H9 (cell line): ENCODE results near the gene LRRC8C. TPM values are rescaled to one million over a fixed set of nuclear protein-coding genes. Genes with fewer than 3 reads are reported as not detected.

Experiments used
- DNase-seq: peaks from one replicate; pipeline ENCODE4 v3.0.0-alpha.2; 2017
- H2AFZ ChIP-seq: one replicate; pipeline ENCODE4 v1.6.1; 2013; ENCODE audit warnings: mild to moderate bottlenecking, low read length, control low read depth, moderate library complexity
- H2AK5ac ChIP-seq: 2 replicates; pipeline ENCODE4 v1.6.1; 2013; ENCODE audit warnings: low read length, control low read depth, mixed read lengths; ENCODE audit not compliant: insufficient read length
- H2BK120ac ChIP-seq: one replicate; pipeline ENCODE4 v1.6.1; 2013; ENCODE audit warnings: low read depth, mild to moderate bottlenecking, low read length, control low read depth, inconsistent platforms; ENCODE audit not compliant: poor library complexity, severe bottlenecking
- H2BK12ac ChIP-seq: 2 replicates; pipeline ENCODE4 v1.6.1; 2013; ENCODE audit warnings: low read length, control low read depth, mixed read lengths, low read depth; ENCODE audit not compliant: insufficient read length
- H2BK15ac ChIP-seq: 2 replicates; pipeline ENCODE4 v1.6.1; 2013; ENCODE audit warnings: low read depth, low read length, control low read depth
- H2BK20ac ChIP-seq: one replicate; pipeline ENCODE4 v1.6.1; 2013; ENCODE audit warnings: low read depth, mild to moderate bottlenecking, low read length, control low read depth, inconsistent platforms; ENCODE audit not compliant: poor library complexity, severe bottlenecking
- H2BK5ac ChIP-seq: 2 replicates; pipeline ENCODE4 v1.6.1; 2013; ENCODE audit warnings: low read length, control low read depth, mixed read lengths; ENCODE audit not compliant: insufficient read length
- H3K14ac ChIP-seq: 2 replicates; pipeline ENCODE4 v1.6.1; 2013; ENCODE audit warnings: low read length, control low read depth; ENCODE audit not compliant: insufficient read depth
- H3K18ac ChIP-seq: 2 replicates; pipeline ENCODE4 v1.6.1; 2013; ENCODE audit warnings: low read depth, mild to moderate bottlenecking, mixed read lengths, low read length, control low read depth; ENCODE audit not compliant: insufficient read length
- H3K23ac ChIP-seq: 2 replicates; pipeline ENCODE4 v1.6.1; 2013; ENCODE audit warnings: low read length, control low read depth, mixed read lengths, low read depth; ENCODE audit not compliant: insufficient read length
- H3K23me2 ChIP-seq: 2 replicates; pipeline ENCODE4 v1.6.1; 2013; ENCODE audit warnings: low read depth, mild to moderate bottlenecking, mixed read lengths, low read length, control low read depth; ENCODE audit not compliant: insufficient read length, poor library complexity, severe bottlenecking
- H3K27ac ChIP-seq: 2 replicates; pipeline ENCODE4 v1.5.1; 2013; ENCODE audit warnings: low read length, control low read depth, mixed read lengths, low read depth; ENCODE audit not compliant: insufficient read length
- H3K27me3 ChIP-seq: 2 replicates; pipeline ENCODE4 v1.6.1; 2013; ENCODE audit warnings: low read length, control low read depth, inconsistent platforms; ENCODE audit not compliant: insufficient read depth
- H3K4ac ChIP-seq: 2 replicates; pipeline ENCODE4 v1.6.1; 2013; ENCODE audit warnings: low read depth, mild to moderate bottlenecking, control low read depth, inconsistent platforms, low read length, moderate library complexity
- H3K4me1 ChIP-seq: 2 replicates; pipeline ENCODE4 v1.6.1; 2013; ENCODE audit warnings: low read length, control low read depth, inconsistent platforms; ENCODE audit not compliant: insufficient read depth
- H3K4me2 ChIP-seq: 2 replicates; pipeline ENCODE4 v1.6.1; 2013; ENCODE audit warnings: low read length, control low read depth, mixed read lengths; ENCODE audit not compliant: insufficient read length, insufficient read depth
- H3K56ac ChIP-seq: 2 replicates; pipeline ENCODE4 v1.6.1; 2013; ENCODE audit warnings: low read depth, mild to moderate bottlenecking, mixed read lengths, low read length, control low read depth; ENCODE audit not compliant: insufficient read length
- H3K79me1 ChIP-seq: 2 replicates; pipeline ENCODE4 v1.6.1; 2013; ENCODE audit warnings: low read depth, mild to moderate bottlenecking, moderate library complexity, low read length, control low read depth, inconsistent platforms; ENCODE audit not compliant: insufficient read depth, poor library complexity, severe bottlenecking
- H3K79me2 ChIP-seq: 2 replicates; pipeline ENCODE4 v1.6.1; 2013; ENCODE audit warnings: low read length, control low read depth, inconsistent platforms; ENCODE audit not compliant: insufficient read depth
- H3K9ac ChIP-seq: 2 replicates; pipeline ENCODE4 v1.6.1; 2013; ENCODE audit warnings: low read length, control low read depth, mixed read lengths; ENCODE audit not compliant: insufficient read length; ENCODE audit errors: extremely low read depth
- H3K9me3 ChIP-seq: one replicate; pipeline ENCODE4 v1.6.1; 2013; ENCODE audit warnings: low read depth, low read length, inconsistent platforms; ENCODE audit not compliant: control insufficient read depth
- H3T11ph ChIP-seq: one replicate; pipeline ENCODE4 v1.6.1; 2013; ENCODE audit warnings: mild to moderate bottlenecking, low read length, control low read depth, inconsistent platforms
- H4K20me1 ChIP-seq: one replicate; pipeline ENCODE4 v1.6.1; 2013; ENCODE audit not compliant: control insufficient read depth, insufficient read length, insufficient read depth
- H4K5ac ChIP-seq: 2 replicates; pipeline ENCODE4 v1.6.1; 2013; ENCODE audit warnings: low read depth, mild to moderate bottlenecking, mixed read lengths, low read length, control low read depth; ENCODE audit not compliant: insufficient read length
- H4K8ac ChIP-seq: replicated peaks from 2 replicates; pipeline ENCODE4 v1.6.1; 2013; ENCODE audit warnings: low read length, control low read depth, mixed read lengths, low read depth; ENCODE audit not compliant: insufficient read length
- H4K91ac ChIP-seq: 2 replicates; pipeline ENCODE4 v1.6.1; 2013; ENCODE audit warnings: low read depth, mild to moderate bottlenecking, moderate library complexity, mixed read lengths, low read length, control low read depth; ENCODE audit not compliant: insufficient read length
- H3K27ac Mint-ChIP-seq, 3 experiments: 2 replicates in 2 of 3; 3 replicates in 1 of 3; pipeline ENCODE4 v1.8.0; 2020 to 2021; ENCODE audit warnings: mixed read lengths in 3 of 3, mild to moderate bottlenecking in 1 of 3, moderate library complexity in 1 of 3
- H3K27me3 Mint-ChIP-seq: 2 replicates; pipeline ENCODE4 v1.8.0; 2021; ENCODE audit warnings: low read depth, mild to moderate bottlenecking, moderate library complexity, mixed read lengths
- H3K36me3 Mint-ChIP-seq, 3 experiments: 2 replicates in 2 of 3; 3 replicates in 1 of 3; pipeline ENCODE4 v1.8.0; 2020 to 2021; ENCODE audit warnings: low read depth in 3 of 3, mixed read lengths in 3 of 3; ENCODE audit not compliant: insufficient read depth in 1 of 3
- H3K4me1 Mint-ChIP-seq, 2 experiments: 2 replicates each; pipeline ENCODE4 v1.8.0; 2020; ENCODE audit warnings: mixed read lengths in 2 of 2
- H3K4me3 Mint-ChIP-seq, 2 experiments: 2 replicates in 1 of 2; 3 replicates in 1 of 2; pipeline ENCODE4 v1.8.0; 2020 to 2021; ENCODE audit warnings: mild to moderate bottlenecking in 2 of 2, mixed read lengths in 2 of 2, moderate library complexity in 1 of 2
- H3K9me3 Mint-ChIP-seq, 2 experiments: 2 replicates in 1 of 2; 3 replicates in 1 of 2; pipeline ENCODE4 v1.8.0; 2020; ENCODE audit warnings: mild to moderate bottlenecking in 2 of 2, mixed read lengths in 2 of 2, moderate library complexity in 1 of 2
- CTCF ChIP-seq: fragments of 200-600 bp; sonication (generic); conservative IDR thresholded peaks from 3 replicates; pipeline ENCODE4 v1.8.0; 2021; ENCODE audit warnings: antibody characterized with exemption, mild to moderate bottlenecking
- WGBS: extraction: QIAGEN DNeasy Blood & Tissue Kit; methylation state at CpG from one replicate; pipeline ENCODE4 v1.1.7; 2013; ENCODE audit warnings: missing lambda C conversion rate, low lambda C conversion rate, mixed read lengths; ENCODE audit not compliant: insufficient read length; ENCODE audit errors: extremely low coverage; 5-methylcytosine and 5-hydroxymethylcytosine counted together
- total RNA-seq: library from RNA; stranded (reverse); gene quantifications from 2 replicates; pipeline ENCODE4 v1.2.1, GENCODE V29; 2021

The LRRC8C gene
- total RNA-seq, 1 experiment from 2014 or later = 1.9 TPM

DNA sequence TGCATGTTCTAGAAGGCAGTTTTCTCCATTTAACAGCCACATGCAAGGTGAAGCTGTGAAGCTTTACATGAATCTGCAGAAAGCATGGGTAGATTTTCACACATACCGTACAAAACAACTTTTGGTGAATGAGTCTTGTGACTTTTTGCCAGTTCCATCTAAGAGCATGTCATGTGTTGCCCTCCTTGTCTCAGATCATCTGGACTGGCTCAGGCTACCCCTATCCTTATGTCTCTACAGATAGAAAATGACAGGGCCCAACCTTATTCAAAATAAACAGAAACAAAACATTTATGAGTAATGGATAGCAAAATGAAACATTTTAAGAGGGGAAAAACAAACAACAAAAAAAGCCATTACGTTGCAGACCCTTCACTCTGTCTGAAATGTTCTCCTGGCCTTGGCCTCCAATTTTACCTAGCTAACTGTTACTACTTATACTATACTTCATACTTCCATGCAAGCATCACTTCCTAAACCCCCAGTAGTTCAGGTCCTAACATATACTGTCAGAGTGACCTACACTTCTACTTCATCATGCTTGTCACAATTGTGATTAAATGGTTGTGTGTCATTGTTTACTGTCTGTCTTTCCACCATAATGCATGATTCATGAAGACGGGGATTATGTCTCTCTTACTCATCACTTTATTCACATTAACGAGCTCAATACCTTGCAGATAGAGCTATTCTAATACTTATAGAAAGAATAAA lies 39.0 kb downstream of the LRRC8C start:
- no peak overlapping the region for H2AFZ ChIP-seq
- H4K5ac ChIP-seq = no peak overlapping the region
- no peak for DNase-seq
- no peak overlapping the region for H2BK5ac ChIP-seq
- no peak overlapping the region for H2AK5ac ChIP-seq
- H3K4me1 ChIP-seq = no peaks in the 10 kb centered on the region
- no peaks in the 10 kb centered on the region for H3K23me2 ChIP-seq
- no peaks in the 10 kb centered on the region for H4K20me1 ChIP-seq
- H3K79me1 ChIP-seq = no peaks in the 10 kb centered on the region
- Mint-ChIP-seq H3K27ac (no peak overlapping the region), H3K4me3 (no peak overlapping the region), H3K9me3 (no peaks in the 10 kb centered on the region), H3K27me3 (no peaks in the 10 kb centered on the region), H3K36me3 (no peaks in the 10 kb centered on the region), H3K4me1 (no peaks in the 10 kb centered on the region)
- no peak overlapping the region for H2BK20ac ChIP-seq
- H4K91ac ChIP-seq = no peak overlapping the region
- H3T11ph ChIP-seq = no peak overlapping the region
- no peaks in the 10 kb centered on the region for H3K79me2 ChIP-seq
- H3K23ac ChIP-seq = no peak overlapping the region
- H3K9me3 ChIP-seq = no peaks in the 10 kb centered on the region
- H3K27me3 ChIP-seq = no peaks in the 10 kb centered on the region
- H2BK12ac ChIP-seq = no peak overlapping the region
- no peak for TF ChIP-seq CTCF
- H3K4ac ChIP-seq = no peak overlapping the region
- no peak overlapping the region for H2BK15ac ChIP-seq
- H4K8ac ChIP-seq = no peak overlapping the region
- no peak overlapping the region for H3K56ac ChIP-seq
- no peak overlapping the region for H2BK120ac ChIP-seq
- H3K18ac ChIP-seq = no peak overlapping the region
- H3K4me2 ChIP-seq = no peak overlapping the region
- no peak overlapping the region for H3K27ac ChIP-seq
- WGBS = no CpG with 5 or more reads among the region's 4 CpGs
- H3K9ac ChIP-seq = no peak overlapping the region
- H3K14ac ChIP-seq = no peak overlapping the region
